ENCODE results near the gene GAB3.

DNA sequence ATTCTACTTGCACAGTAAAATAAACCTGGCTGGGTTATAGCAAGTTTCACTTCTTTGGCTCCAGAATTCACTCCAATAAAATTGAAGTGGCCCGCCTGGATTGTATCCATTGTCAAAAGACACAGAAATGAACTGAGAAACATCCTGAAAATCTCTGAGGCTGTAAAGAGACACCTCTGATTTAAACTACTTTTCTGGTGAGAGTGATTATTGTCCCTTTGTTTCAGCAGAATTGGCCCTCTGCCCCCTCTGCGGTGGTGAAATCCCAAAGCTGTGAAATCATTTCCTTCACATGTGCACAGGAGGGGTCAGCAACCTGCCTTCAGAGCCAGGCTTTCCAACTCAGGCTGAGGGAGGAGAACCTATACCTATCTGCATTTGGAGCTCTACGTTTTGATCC, 23.0 kb downstream of the GAB3 start:
- no peak for TF ChIP-seq ZNF70 (CRISPR knock-in tag; IDR thresholded peaks at IDR 0.05)
- TF ChIP-seq TCF4 (CRISPR knock-in tag; IDR thresholded peaks at IDR 0.05; ENCODE audit: borderline replicate concordance): no peak
